Measurements from ENCODE around the gene CAST.

Gene CAST

GRCh38 chr5:96624596-96624995 is 37.6 kb upstream of the CAST start:
- TF ChIP-seq CTCF (IDR thresholded peaks at IDR 0.05; ENCODE audit: insufficient read depth, missing control alignments), result no peak
- FAIRE-seq (no peak), DNase-seq (ENCODE audit: insufficient read length, low spot score) (no peak)

- no peak for DNase-seq (ENCODE audit: insufficient read length, low spot score)
- TF ChIP-seq CTCF (IDR thresholded peaks at IDR 0.05; ENCODE audit: insufficient read depth, missing control alignments), result no peak
- no peak for FAIRE-seq
These were observed 36.8 kb upstream of the CAST start for GRCh38 chr5:96625365-96625764.

- TF ChIP-seq CTCF (IDR thresholded peaks at IDR 0.05; ENCODE audit: insufficient read depth, missing control alignments), result no peak
- FAIRE-seq (no peak), DNase-seq (ENCODE audit: insufficient read length, low spot score) (no peak)
These were observed 35.2 kb upstream of the CAST start for GRCh38 chr5:96626956-96627355.

GRCh38 chr5:96627792-96628398 is 34.3 kb upstream of the CAST start:
- no peak for DNase-seq (ENCODE audit: insufficient read length, low spot score)
- FAIRE-seq, result no peak
- TF ChIP-seq CTCF (IDR thresholded peaks at IDR 0.05; ENCODE audit: insufficient read depth, missing control alignments), result no peak

GRCh38 chr5:96628406-96628805 is 33.8 kb upstream of the CAST start:
- no peak for DNase-seq (ENCODE audit: insufficient read length, low spot score)
- no peak for TF ChIP-seq CTCF (IDR thresholded peaks at IDR 0.05; ENCODE audit: insufficient read depth, missing control alignments)
- FAIRE-seq, result no peak

- FAIRE-seq (no peak), DNase-seq (ENCODE audit: insufficient read length, low spot score) (no peak)
- TF ChIP-seq CTCF (IDR thresholded peaks at IDR 0.05; ENCODE audit: insufficient read depth, missing control alignments), result no peak
These were observed 32.4 kb upstream of the CAST start for GRCh38 chr5:96629774-96630173.

GRCh38 chr5:96633820-96634219 is 28.4 kb upstream of the CAST start:
- TF ChIP-seq CTCF (IDR thresholded peaks at IDR 0.05; ENCODE audit: insufficient read depth, missing control alignments), result no peak
- FAIRE-seq, result no peak

More at GRCh38 chr5:96633820-96634219, 28.4 kb upstream of the CAST start:
- DNase-seq (ENCODE audit: insufficient read length, low spot score), result no peak
